ENCODE data around the gene SUPT7L.

The SUPT7L gene

GRCh38 chr2:27628767-27629709 lies 34.4 kb downstream of the SUPT7L start, which contains the start of the genes CCDC121 and GPN1 (continued):
- TF ChIP-seq ZNF555 (tag by site-specific recombination; conservative IDR thresholded peaks at IDR 0.05) (no peak), KLF10 (tag by site-specific recombination; IDR thresholded peaks at IDR 0.05) (peak; percentile 73), RBAK (tag by site-specific recombination; IDR thresholded peaks at IDR 0.05) (no peak), REST (tag by site-specific recombination; IDR thresholded peaks at IDR 0.05) (0 out of 2 replicates have a peak, but pooled peaks have one; percentile 22), ZNF600 (tag by site-specific recombination; IDR thresholded peaks at IDR 0.05) (peak; percentile 52; the same call in 1 of the 2 replicates), ZNF112 (tag by site-specific recombination; IDR thresholded peaks at IDR 0.05) (no peak), ZNF626 (tag by site-specific recombination; IDR thresholded peaks at IDR 0.05) (no peak), ZNF114 (tag by site-specific recombination; IDR thresholded peaks at IDR 0.05) (no peak), ZNF335 (tag by site-specific recombination; conservative IDR thresholded peaks at IDR 0.05) (peak; percentile 93), ZSCAN4 (tag by site-specific recombination; IDR thresholded peaks at IDR 0.05) (no peak), SCRT2 (tag by site-specific recombination; IDR thresholded peaks at IDR 0.05) (peak; percentile 85), ZBTB8A (tag by site-specific recombination; IDR thresholded peaks at IDR 0.05) (peak; percentile 68), ZNF146 (tag by site-specific recombination; IDR thresholded peaks at IDR 0.05) (no peak; the same call in 1 of the 2 replicates), ZNF768 (tag by site-specific recombination; IDR thresholded peaks at IDR 0.05) (no peak), ZBTB48 (tag by site-specific recombination; IDR thresholded peaks at IDR 0.05) (no peak), TCF7L2 (IDR thresholded peaks at IDR 0.05; ENCODE audit: borderline replicate concordance, low read depth, low read length) (no peak), SP2 (tag by site-specific recombination; IDR thresholded peaks at IDR 0.05) (peak; percentile 45), PATZ1 (tag by site-specific recombination; IDR thresholded peaks at IDR 0.05) (peak; percentile 66; the same call in 1 of the 2 replicates), ZNF701 (tag by site-specific recombination; IDR thresholded peaks at IDR 0.05) (no peak), PRDM2 (tag by site-specific recombination; IDR thresholded peaks at IDR 0.05; ENCODE audit: borderline replicate concordance) (no peak), ZNF449 (tag by site-specific recombination; IDR thresholded peaks at IDR 0.05) (no peak)

Measured in HEK293 (cell line).